GM18517 (cell line): Measurements from ENCODE around the gene ADCYAP1.
"Not testable (repeated sequence)": the region's sequence is repeated elsewhere in the genome, so short reads cannot be mapped to it uniquely, and the experiment has no call there.

Experiments used
- ATAC-seq: cut with Tn5 transposase; IDR thresholded peaks from one replicate; pipeline ENCODE4 v1.9.1; 2021; ENCODE audit warnings: mild to moderate bottlenecking, moderate library complexity; ENCODE audit not compliant: unreplicated experiment

ADCYAP1 gene

GRCh38 chr18:904218-905090 is at the start of gene ADCYAP1:
TSS of gene ADCYAP1 (plus strand) at chr18:904871. CDS start at chr18:905387, 516 bp downstream.
- ATAC-seq: no peak

- ATAC-seq: no peak
Observed at GRCh38 chr18:857986-858385, 46.7 kb upstream of the ADCYAP1 start.

GRCh38 chr18:864872-865273 is 39.8 kb upstream of the ADCYAP1 start:
- ATAC-seq: no peak

- no peak for ATAC-seq
Observed at GRCh38 chr18:867257-867656, 37.4 kb upstream of the ADCYAP1 start.

GRCh38 chr18:873426-873825 is 31.2 kb upstream of the ADCYAP1 start:
- not testable (repeated sequence) for ATAC-seq

GRCh38 chr18:875912-876311 is 28.8 kb upstream of the ADCYAP1 start:
- ATAC-seq: no peak

- no peak for ATAC-seq
Observed at GRCh38 chr18:877238-877637, 27.4 kb upstream of the ADCYAP1 start.

- no peak for ATAC-seq
Observed at GRCh38 chr18:886076-886475, 18.6 kb upstream of the ADCYAP1 start.

- no peak for ATAC-seq
Observed at GRCh38 chr18:887716-888115, 17.0 kb upstream of the ADCYAP1 start.

GRCh38 chr18:892316-892715 is 12.4 kb upstream of the ADCYAP1 start:
- no peak for ATAC-seq

GRCh38 chr18:896315-896714 is 8.4 kb upstream of the ADCYAP1 start:
- ATAC-seq: no peak

- ATAC-seq: no peak
Observed at GRCh38 chr18:901761-902160, 2.9 kb upstream of the ADCYAP1 start.

- ATAC-seq: no peak
Observed at GRCh38 chr18:902229-902628, 2.4 kb upstream of the ADCYAP1 start.

- no peak for ATAC-seq
Observed at GRCh38 chr18:903701-904100, 970 bp upstream of the ADCYAP1 start.

- no peak for ATAC-seq
Observed at GRCh38 chr18:905307-905947, 756 bp downstream of the ADCYAP1 start.

- no peak for ATAC-seq
Observed at GRCh38 chr18:905948-906415, 1.3 kb downstream of the ADCYAP1 start.

GRCh38 chr18:906416-907114 is 1.9 kb downstream of the ADCYAP1 start:
- ATAC-seq: no peak

- no peak for ATAC-seq
Observed at GRCh38 chr18:907115-907884, 2.6 kb downstream of the ADCYAP1 start.

- ATAC-seq: no peak
Observed at GRCh38 chr18:907885-908757, 3.5 kb downstream of the ADCYAP1 start.
